HG03342 (cell line): ENCODE data around the gene TNFAIP2.

ENCODE experiments used
- ATAC-seq: cut with Tn5 transposase; IDR thresholded peaks from one replicate; pipeline ENCODE4 v1.9.1; 2021; ENCODE audit warnings: mild to moderate bottlenecking, moderate library complexity; ENCODE audit not compliant: unreplicated experiment

TNFAIP2 gene

GRCh38 chr14:103179094-103179493 is 55.8 kb downstream of the TNFAIP2 start:
- ATAC-seq, result no peak

- ATAC-seq, result no peak
Measured at GRCh38 chr14:103180331-103180730, 57.1 kb downstream of the TNFAIP2 start.

GRCh38 chr14:103184046-103184445 is 60.8 kb downstream of the TNFAIP2 start:
- no peak for ATAC-seq

GRCh38 chr14:103185051-103186029 is 62.1 kb downstream of the TNFAIP2 start:
- ATAC-seq, result no peak

GRCh38 chr14:103186241-103186822 is 63.1 kb downstream of the TNFAIP2 start:
- ATAC-seq, result no peak
